Skin of body (tissue), 2 donors: Measurements from ENCODE around the gene SLFN11. TPM values are rescaled to one million over a fixed set of nuclear protein-coding genes. Genes with fewer than 3 reads are reported as not detected.

Experiments used
- small RNA-seq: library from RNA; depleted of rRNA; stranded (forward); fragments of <200 nt; gene quantifications from one replicate; pipeline ENCODE3, GENCODE V24; 2014; ENCODE audit warnings: low replicate concordance
- total RNA-seq: library from RNA; depleted of rRNA; stranded (reverse); fragments of >200 nt; gene quantifications from one replicate; pipeline ENCODE4 v1.2.3, GENCODE V29; 2014

The SLFN11 gene
- total RNA-seq, 1 donor from 2014 or later: 27.9 TPM

Small RNAs within 50 kb of the gene (small RNA-seq; reads per million reads assigned to genes)
- not detected for gene AC060766.3
- not detected for gene AC060766.5

Other genes starting within 250 kb of the SLFN11 start
- gene NLE1, start 231.3 kb downstream of the SLFN11 start, total RNA-seq: 11.3 TPM
- gene UNC45B, start 225.8 kb downstream of the SLFN11 start, total RNA-seq: 13.3 TPM
- not detected for gene SLC35G3, start 179.2 kb downstream of the SLFN11 start, total RNA-seq
- 6.7 TPM for gene SLFN5, start 130.5 kb downstream of the SLFN11 start, total RNA-seq
- gene SLFN12, start 58.9 kb upstream of the SLFN11 start, total RNA-seq: 11.1 TPM
- gene SLFN13, start 75.1 kb upstream of the SLFN11 start, total RNA-seq: 3.6 TPM
- gene SLFN12L, start 164.1 kb upstream of the SLFN11 start, total RNA-seq: 1.6 TPM
- 1.6 TPM for gene SLFN14, start 187.2 kb upstream of the SLFN11 start, total RNA-seq
- gene PEX12, start 204.9 kb upstream of the SLFN11 start, total RNA-seq: 3.0 TPM
- 52.1 TPM for gene AP2B1, start 213.7 kb upstream of the SLFN11 start, total RNA-seq